Calu3 (cell line): ENCODE measurements around the gene FAM124B. TPM values are rescaled to one million over a fixed set of nuclear protein-coding genes. Genes with fewer than 3 reads are reported as not detected.

Experiments used
- BruUV-seq: library from RNA; stranded (reverse); fragments of 400-500 nt; replicated peaks from 2 replicates; lab custom pipeline; 2021; lab: Mats Ljungman, UMichigan
- CTCF ChIA-PET: fragments of 300-600 bp; sonication (Branson Sonifier 250); formaldehyde crosslinking; loops from one replicate; lab custom pipeline; 2022; ENCODE audit warnings: antibody characterized with exemption; lab: Charles Lee
- DNase-seq: peaks from one replicate; pipeline ENCODE4 v3.0.0; 2022
- H3K27ac Mint-ChIP-seq: one replicate; pipeline ENCODE4 v1.8.0; 2022; ENCODE audit warnings: mixed read lengths; ENCODE audit not compliant: unreplicated experiment
- H3K27me3 Mint-ChIP-seq: one replicate; pipeline ENCODE4 v1.8.0; 2022; ENCODE audit warnings: mixed read lengths; ENCODE audit not compliant: unreplicated experiment
- H3K36me3 Mint-ChIP-seq: one replicate; pipeline ENCODE4 v1.8.0; 2022; ENCODE audit warnings: mild to moderate bottlenecking, moderate library complexity, mixed read lengths; ENCODE audit not compliant: insufficient read depth, unreplicated experiment
- H3K4me1 Mint-ChIP-seq: one replicate; pipeline ENCODE4 v1.8.0; 2022; ENCODE audit warnings: mild to moderate bottlenecking, low read depth, mixed read lengths; ENCODE audit not compliant: unreplicated experiment
- H3K4me3 Mint-ChIP-seq: one replicate; pipeline ENCODE4 v1.8.0; 2022; ENCODE audit warnings: mild to moderate bottlenecking, low read depth, moderate library complexity, mixed read lengths; ENCODE audit not compliant: unreplicated experiment
- H3K9me3 Mint-ChIP-seq: one replicate; pipeline ENCODE4 v1.8.0; 2022; ENCODE audit warnings: low read depth, mixed read lengths; ENCODE audit not compliant: unreplicated experiment
- CTCF ChIP-seq: fragments of 200-600 bp; IDR thresholded peaks from one replicate; pipeline ENCODE4 v1.8.0; 2022; ENCODE audit warnings: antibody characterized with exemption; ENCODE audit not compliant: unreplicated experiment
- intact Hi-C: fragments of 100-400 bp; cut with micrococcal nuclease; formaldehyde crosslinking; loops from one replicate; pipeline ENCODE4 v1.10.0; 2022; ENCODE audit not compliant: unreplicated experiment
- total RNA-seq: library from RNA; stranded (reverse); gene quantifications from 2 replicates; pipeline ENCODE4 v1.2.3, GENCODE V29; 2022

Gene FAM124B
- total RNA-seq, 1 experiment from 2014 or later = not detected

GRCh38 chr2:224444783-224445182 is 42.9 kb upstream of the FAM124B start:
- no peaks in the 10 kb centered on the region for H3K9me3 Mint-ChIP-seq
- H3K36me3 Mint-ChIP-seq = peaks cover 14% of the 10 kb centered on the region
- peaks cover 31% of the 10 kb centered on the region for H3K4me1 Mint-ChIP-seq
- DNase-seq = no peak
- CTCF ChIA-PET = no interaction called here
- no peaks in the 10 kb centered on the region for H3K27me3 Mint-ChIP-seq
- no peak overlapping the region for H3K27ac Mint-ChIP-seq
- intact Hi-C loops = loop anchor here (5.0 kb wide), 1 partner anchor 203 kb away; no protein-coding TSS in a partner anchor
- H3K4me3 Mint-ChIP-seq = no peak overlapping the region
- BruUV-seq = no TSS peak
- TF ChIP-seq CTCF = no peak

GRCh38 chr2:224444021-224444420 is 42.1 kb upstream of the FAM124B start:
- H3K4me3 Mint-ChIP-seq = peak overlapping the region; percentile 73
- intact Hi-C loops = no loop called here
- TF ChIP-seq CTCF = no peak
- no TSS peak for BruUV-seq
- DNase-seq = no peak
- CTCF ChIA-PET = no interaction called here
- peak overlapping the region; percentile 72 for H3K27ac Mint-ChIP-seq
- peaks cover 14% of the 10 kb centered on the region for H3K36me3 Mint-ChIP-seq
- no peaks in the 10 kb centered on the region for H3K9me3 Mint-ChIP-seq
- peaks cover 31% of the 10 kb centered on the region for H3K4me1 Mint-ChIP-seq
- no peaks in the 10 kb centered on the region for H3K27me3 Mint-ChIP-seq

- Mint-ChIP-seq H3K4me3 (peak overlapping the region; percentile 73), H3K9me3 (no peaks in the 10 kb centered on the region), H3K36me3 (peaks cover 14% of the 10 kb centered on the region), H3K27me3 (no peaks in the 10 kb centered on the region), H3K4me1 (peaks cover 31% of the 10 kb centered on the region), H3K27ac (peak overlapping the region; percentile 83)
- BruUV-seq = no TSS peak
- no peak for TF ChIP-seq CTCF
- intact Hi-C loops = no loop called here
- peak; percentile 45 for DNase-seq
- CTCF ChIA-PET = interaction anchor here (1.1 to 1.3 kb wide), 2 partner anchors 143 to 504 kb away, joined by 3 to 4 read pairs; partner anchors contain the start of gene CUL3
Observed at GRCh38 chr2:224442071-224442967, 40.4 kb upstream of the FAM124B start.

- Mint-ChIP-seq H3K27ac (peak overlapping the region; percentile 83), H3K9me3 (no peaks in the 10 kb centered on the region), H3K36me3 (peaks cover 14% of the 10 kb centered on the region), H3K4me3 (peak overlapping the region; percentile 73), H3K27me3 (no peaks in the 10 kb centered on the region), H3K4me1 (peaks cover 31% of the 10 kb centered on the region)
- peak; percentile 13 for DNase-seq
- TF ChIP-seq CTCF = no peak
- CTCF ChIA-PET = no interaction called here
- intact Hi-C loops = no loop called here
- no TSS peak for BruUV-seq
Observed at GRCh38 chr2:224440988-224441387, 39.1 kb upstream of the FAM124B start.
